OCI-LY1 (cell line): ENCODE data around the gene PCDHA6.
"Not testable (repeated sequence)": the region's sequence is repeated elsewhere in the genome, so short reads cannot be mapped to it uniquely, and the experiment has no call there.

ENCODE experiments used
- CTCF ChIP-seq: fragments of 200-600 bp; sonication (generic), shearing (Covaris generic); IDR thresholded peaks from 2 replicates; pipeline ENCODE4 v1.5.1; 2017; ENCODE audit warnings: mild to moderate bottlenecking, antibody characterized with exemption, low read length, moderate library complexity, mixed read lengths
- EZH2 ChIP-seq: fragments of 200-600 bp; sonication (generic), shearing (Covaris generic); IDR thresholded peaks from 2 replicates; pipeline ENCODE4 v1.8.0; 2017; ENCODE audit warnings: borderline replicate concordance, mixed run types, mild to moderate bottlenecking, antibody characterized with exemption, low read length, moderate library complexity, mixed read lengths

- TF ChIP-seq CTCF, EZH2: not testable (repeated sequence)
Measured at GRCh38 chr5:140829511-140830501, 2.0 kb downstream of the PCDHA6 start.
